A549 (cell line): Measurements from ENCODE around the gene TASOR2.

ENCODE experiments used
- CBX2 ChIP-seq: fragments of 200-600 bp; sonication (generic); IDR thresholded peaks from 2 replicates; pipeline ENCODE4 v1.6.1; 2016; ENCODE audit warnings: low read depth, mild to moderate bottlenecking, borderline replicate concordance
- CHD2 ChIP-seq: fragments of 150-350 bp; IDR thresholded peaks from 2 replicates; pipeline ENCODE4 v1.6.1; 2014; ENCODE audit warnings: low read length; ENCODE audit not compliant: partially characterized antibody
- CTCF ChIP-seq: fragments of >200 bp; sonication (Bioruptor Twin); formaldehyde crosslinking; IDR thresholded peaks from 3 replicates; pipeline ENCODE4 v1.5.1; 2016
- FOSL2 ChIP-seq, 2 experiments: fragments of 450-650 bp in 1 of 2; fragments of >200 bp in 1 of 2; sonication (Bioruptor Twin) in 1 of 2; formaldehyde crosslinking; IDR thresholded peaks; 2 replicates each; pipeline versions ENCODE4 v1.5.0 to v1.6.1; 2016 to 2020; ENCODE audit warnings: mild to moderate bottlenecking in 1 of 2, moderate library complexity in 1 of 2
- MYC ChIP-seq: IDR thresholded peaks from 2 replicates; pipeline ENCODE4 v1.6.1; 2012; ENCODE audit warnings: mild to moderate bottlenecking, inconsistent platforms, low read length, improper control_type of control experiment, borderline replicate concordance
- RCOR1 ChIP-seq: fragments of 150-350 bp; IDR thresholded peaks from 2 replicates; pipeline ENCODE4 v1.6.1; 2014; ENCODE audit warnings: antibody characterized with exemption, low read length, low read depth
- TFCP2L1 ChIP-seq: fragments of 250-450 bp; sonication (Bioruptor Pico); IDR thresholded peaks from 2 replicates; pipeline ENCODE4 v1.5.0; 2021; ENCODE audit warnings: mild to moderate bottlenecking
- TF ChIP-seq, protein P1 (sequence below): fragments of 200-600 bp; sonication (generic); IDR thresholded peaks from 2 replicates; pipeline ENCODE4 v1.6.1; 2016; ENCODE audit warnings: antibody characterized with exemption, mild to moderate bottlenecking, moderate library complexity

DNA sequence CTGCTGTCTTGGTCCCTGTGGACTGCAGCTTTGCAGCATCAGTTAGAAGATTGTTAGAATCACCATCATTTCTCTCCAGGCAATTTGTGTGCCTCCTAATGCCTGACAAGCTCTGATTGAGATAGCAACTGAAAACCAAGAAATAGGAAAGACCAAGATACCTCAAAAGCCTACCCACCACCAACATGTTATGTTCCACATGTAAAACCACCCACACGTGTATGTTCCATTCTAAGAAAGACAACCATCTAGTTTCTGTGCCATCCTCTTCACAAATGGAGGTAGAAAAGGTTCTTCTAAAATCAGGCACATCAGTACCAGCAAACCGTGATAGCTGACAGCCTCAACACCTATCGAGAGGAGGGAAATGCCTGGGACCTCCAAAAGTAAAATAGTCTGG, 46.9 kb downstream of the TASOR2 start:
- TF ChIP-seq CTCF (no peak), TFCP2L1 (no peak), MYC (no peak), CBX2 (no peak), FOSL2 (IDR thresholded peaks at IDR 0.05) (no peak), FOSL2 (CRISPR knock-in tag; IDR thresholded peaks at IDR 0.05) (no peak), RCOR1 (no peak), CHD2 (no peak)
- TF ChIP-seq, protein P1, sequence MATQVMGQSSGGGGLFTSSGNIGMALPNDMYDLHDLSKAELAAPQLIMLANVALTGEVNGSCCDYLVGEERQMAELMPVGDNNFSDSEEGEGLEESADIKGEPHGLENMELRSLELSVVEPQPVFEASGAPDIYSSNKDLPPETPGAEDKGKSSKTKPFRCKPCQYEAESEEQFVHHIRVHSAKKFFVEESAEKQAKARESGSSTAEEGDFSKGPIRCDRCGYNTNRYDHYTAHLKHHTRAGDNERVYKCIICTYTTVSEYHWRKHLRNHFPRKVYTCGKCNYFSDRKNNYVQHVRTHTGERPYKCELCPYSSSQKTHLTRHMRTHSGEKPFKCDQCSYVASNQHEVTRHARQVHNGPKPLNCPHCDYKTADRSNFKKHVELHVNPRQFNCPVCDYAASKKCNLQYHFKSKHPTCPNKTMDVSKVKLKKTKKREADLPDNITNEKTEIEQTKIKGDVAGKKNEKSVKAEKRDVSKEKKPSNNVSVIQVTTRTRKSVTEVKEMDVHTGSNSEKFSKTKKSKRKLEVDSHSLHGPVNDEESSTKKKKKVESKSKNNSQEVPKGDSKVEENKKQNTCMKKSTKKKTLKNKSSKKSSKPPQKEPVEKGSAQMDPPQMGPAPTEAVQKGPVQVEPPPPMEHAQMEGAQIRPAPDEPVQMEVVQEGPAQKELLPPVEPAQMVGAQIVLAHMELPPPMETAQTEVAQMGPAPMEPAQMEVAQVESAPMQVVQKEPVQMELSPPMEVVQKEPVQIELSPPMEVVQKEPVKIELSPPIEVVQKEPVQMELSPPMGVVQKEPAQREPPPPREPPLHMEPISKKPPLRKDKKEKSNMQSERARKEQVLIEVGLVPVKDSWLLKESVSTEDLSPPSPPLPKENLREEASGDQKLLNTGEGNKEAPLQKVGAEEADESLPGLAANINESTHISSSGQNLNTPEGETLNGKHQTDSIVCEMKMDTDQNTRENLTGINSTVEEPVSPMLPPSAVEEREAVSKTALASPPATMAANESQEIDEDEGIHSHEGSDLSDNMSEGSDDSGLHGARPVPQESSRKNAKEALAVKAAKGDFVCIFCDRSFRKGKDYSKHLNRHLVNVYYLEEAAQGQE, result no peak
